A172 (cell line): Measurements from ENCODE around the gene STAT5B. TPM values are rescaled to one million over a fixed set of nuclear protein-coding genes. Genes with fewer than 3 reads are reported as not detected.
"Not testable (repeated sequence)": the region's sequence is repeated elsewhere in the genome, so short reads cannot be mapped to it uniquely, and the experiment has no call there.

ENCODE experiments used
- DNase-seq: peaks from one replicate; pipeline ENCODE4 v3.0.0-alpha.2; 2015; ENCODE audit warnings: low spot score
- total RNA-seq: library from RNA; depleted of rRNA; stranded (reverse); fragments of >200 nt; shearing (Covaris generic); gene quantifications from 2 replicates; pipeline ENCODE4 v1.2.3, GENCODE V29; 2014

STAT5B gene
- total RNA-seq, 1 experiment from 2014 or later = 30.9 TPM

DNA sequence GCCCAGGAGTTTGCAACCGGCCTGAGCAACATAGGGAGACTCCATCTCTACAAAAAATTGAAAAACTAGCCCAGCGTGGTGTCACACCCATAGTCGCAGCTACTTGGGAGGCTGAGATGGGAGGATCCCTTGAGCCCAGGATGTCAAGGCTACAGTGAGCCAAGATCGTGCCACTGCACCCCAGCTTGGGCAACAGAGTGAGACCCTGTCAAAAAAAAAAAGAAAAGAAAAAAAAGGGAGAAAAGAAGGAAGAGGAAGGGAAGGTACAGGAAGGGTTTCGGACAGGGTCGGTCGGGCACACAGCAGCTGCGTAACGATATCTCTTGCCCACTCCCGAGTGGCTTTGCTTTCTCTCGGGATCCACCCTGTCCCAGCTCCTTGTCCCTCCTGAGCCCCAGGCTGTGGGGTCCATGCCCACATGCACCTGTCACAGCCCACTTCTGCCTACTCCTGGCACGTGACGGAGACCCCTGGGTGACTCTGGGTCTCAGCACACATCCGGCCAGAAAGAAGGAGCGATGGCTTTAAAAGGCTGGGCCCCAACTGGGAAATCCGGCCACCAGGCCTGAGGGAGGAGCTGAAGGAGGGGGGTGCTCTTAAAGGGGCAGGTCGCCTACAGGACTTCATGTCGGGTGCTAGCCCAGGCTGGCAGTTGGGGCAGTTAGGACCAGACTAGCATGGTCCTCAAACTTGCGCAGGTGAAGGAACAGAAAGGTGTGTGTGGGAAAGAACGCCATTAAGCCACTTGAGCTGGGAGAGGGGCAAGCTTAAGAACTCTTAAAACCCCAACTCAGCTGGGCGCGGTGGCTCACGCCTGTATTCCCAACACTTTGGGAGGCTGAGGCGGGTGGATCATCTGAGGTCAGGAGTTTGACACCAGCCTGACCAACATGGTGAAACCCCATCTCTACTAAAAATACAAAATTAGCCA is 82.0 kb downstream of the STAT5B start, which contains the start of gene GHDC:
GHDC (minus strand) TSS at position 526 of the 931 bp plus-strand sequence. CDS start 913 bp downstream, outside the sequence.
- DNase-seq = peak; percentile 77

DNA sequence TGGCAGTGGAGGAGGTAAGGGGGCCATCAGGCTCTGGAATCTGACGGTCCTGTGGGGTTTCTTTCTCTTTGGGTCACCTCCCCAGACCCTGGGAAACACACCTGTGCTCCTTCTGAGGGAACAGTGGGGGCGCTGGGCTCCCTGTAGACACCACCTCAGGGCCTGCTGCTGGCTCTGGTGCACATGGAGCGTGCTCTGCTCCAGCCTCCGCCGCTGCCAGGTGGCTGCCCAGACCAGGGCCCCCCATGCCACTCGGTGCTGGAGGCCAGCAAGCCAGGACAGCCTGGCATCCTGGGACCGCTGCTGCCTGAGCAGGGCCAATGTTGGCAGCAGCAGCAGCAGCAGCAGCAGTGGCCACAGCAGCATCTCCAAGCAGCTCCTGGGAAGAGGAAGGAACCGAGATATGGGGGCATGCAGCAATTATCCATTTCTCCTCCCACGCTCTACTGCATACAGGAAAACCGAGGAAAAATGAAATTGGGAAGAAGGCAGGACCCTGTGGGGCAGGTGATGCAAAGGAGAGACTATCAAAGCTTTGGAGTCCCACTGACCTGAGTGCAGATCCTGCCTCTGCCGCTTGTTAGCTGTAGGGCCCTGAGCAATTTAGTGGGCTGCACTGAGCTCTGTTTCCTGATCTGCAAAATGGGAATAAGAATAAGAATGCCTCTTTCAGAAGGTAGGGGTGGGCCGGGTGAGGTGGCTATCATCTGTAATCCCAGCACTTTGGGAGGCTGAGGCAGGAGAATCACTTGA is 82.8 kb downstream of the STAT5B start:
- DNase-seq = no peak

DNA sequence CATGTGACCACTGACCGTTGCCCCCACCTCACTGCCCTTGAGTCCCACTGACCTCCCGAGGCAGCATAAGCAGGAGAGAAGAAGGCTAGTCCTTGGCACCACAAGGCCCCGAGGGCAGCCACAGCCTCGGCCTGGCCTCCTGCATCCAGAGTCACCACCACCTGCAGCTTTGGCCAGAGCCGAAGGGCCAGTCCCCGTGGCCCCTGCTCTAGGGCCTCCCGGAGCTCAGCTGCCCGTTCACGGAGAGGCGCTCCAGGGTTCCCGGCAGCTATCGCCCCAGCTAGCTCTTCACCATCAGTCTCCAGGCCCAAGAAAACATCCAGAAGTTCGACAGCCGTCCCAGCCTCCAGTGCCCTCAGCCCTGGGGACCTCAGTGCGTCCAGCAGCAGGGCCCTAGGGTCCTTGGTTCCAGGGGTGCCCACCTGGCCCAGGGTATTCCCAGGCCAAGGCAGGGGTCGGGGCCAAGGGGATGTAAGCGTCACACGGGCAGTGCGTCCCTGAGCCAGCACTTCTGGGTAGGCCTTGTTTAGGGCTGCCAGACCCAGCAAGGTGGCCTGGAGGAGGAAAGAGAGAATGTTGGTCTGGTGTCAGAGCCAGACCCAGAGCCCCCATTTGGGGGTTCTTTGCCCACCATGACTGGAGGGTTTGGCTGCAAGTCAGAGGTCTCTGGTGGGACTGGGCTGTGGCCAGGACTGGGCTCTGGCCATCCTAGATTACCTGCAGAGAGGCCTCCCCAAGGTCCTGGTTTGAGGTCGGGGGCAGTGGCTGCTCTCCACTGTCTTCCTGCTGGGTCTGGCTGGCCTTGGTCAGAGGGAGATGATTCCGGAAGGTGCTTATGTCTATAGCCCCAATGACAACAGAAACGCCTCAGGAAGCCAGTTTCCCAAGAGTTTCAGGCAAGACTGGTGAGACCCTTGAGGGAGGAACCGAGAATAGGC is 83.7 kb downstream of the STAT5B start:
- no peak for DNase-seq

DNA sequence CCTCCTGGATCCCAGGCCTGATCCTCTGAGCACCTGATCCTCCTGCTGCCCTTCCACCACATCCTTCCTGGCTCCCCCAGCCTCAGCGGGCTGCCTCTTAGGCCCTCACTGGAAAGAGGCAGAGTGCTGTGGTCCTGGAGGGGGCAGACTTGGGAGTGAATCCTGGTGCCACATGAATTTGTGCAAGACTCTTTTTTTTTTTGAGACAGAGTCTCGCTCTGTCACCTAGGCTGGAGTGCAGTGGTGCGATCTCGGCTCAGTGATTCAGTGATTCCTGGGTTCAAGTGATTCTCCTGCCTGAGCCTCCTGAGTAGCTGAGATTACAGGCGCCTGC is 84.9 kb downstream of the STAT5B start:
- DNase-seq = no peak

DNA sequence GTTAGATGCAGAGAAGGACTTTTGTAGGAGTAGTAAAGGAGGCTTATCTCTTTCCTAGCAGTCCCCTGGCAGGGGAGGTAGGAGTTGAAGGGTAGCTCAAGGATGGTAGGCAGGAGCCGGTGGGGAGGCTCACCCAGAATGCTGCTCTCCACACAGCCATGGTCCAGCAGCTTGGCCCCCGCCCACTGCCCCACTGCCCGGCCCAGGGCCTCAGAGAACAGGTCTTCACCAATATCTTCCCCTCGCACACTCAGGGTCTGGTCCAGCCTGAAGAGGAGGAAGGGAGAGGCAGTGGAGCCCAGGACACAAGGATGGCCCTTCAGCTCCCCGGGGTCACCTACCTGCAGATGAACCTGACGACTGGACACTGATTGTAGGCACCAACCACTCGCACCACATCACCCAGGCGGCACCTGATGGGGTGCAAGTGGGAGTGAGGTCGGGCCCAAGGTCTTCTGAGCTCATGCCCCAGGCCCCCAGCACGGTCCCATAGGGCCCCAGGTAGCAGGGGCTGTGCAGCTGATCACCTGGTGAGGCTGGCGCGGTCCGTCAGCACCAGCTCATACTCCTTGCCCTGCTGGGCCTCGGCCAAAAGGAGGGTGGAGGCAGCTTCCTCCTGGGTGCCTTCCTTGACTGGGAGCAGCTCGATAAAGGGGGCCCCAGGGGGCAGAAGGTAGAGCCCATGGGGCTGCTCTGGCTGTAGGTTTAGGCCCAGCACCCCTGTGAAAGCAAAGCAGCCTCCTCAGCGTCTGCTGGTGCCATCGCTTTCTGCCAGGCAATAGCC is 85.5 kb downstream of the STAT5B start:
- no peak for DNase-seq

- no peak for DNase-seq
These were observed 86.6 kb downstream of the STAT5B start for GRCh38 chr17:42189651-42189965.

DNA sequence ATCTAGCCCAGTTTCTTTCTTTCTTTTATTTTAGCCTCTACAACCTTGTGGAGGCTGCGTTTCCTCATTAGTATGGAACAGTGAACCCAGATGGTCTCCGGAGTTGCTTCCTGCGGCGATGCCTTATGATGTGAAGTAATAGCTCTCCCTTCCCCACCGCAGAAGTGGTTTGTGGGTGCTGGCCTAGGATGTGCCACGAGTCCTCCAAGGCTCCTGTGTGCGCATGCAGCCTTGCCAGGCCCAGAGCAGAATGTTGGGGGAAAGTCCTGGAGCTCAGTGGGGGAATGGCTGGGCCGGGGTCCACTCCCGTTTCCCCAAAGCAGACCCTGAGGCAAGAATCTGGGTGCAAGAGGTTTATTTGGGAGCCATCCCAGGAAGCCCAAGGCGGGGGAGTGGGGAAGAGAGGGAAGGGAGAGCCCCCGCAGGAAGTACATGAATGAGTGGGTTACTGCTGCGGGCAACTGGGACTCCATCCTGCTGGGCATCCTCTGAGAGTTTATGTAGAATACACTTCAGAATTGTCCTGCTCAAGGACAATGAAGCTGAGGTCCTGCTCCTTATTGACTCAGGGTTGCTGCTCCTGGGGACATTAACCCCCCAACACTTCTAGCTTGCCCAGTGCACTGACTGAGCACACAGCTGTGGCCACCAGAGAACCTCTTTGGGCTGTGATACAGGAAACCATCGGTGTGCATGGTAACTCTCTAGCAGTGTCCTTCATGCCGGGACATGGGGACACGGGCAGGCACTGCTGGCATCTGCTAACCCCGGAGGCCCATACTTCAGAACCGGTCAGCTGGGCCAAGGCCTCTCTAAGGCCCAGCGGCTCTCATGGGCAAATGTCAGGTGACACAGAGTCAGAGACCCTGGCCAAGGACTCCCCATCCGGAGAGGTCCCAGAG is 87.2 kb downstream of the STAT5B start:
- DNase-seq = no peak

- no peak for DNase-seq
These were observed 88.4 kb downstream of the STAT5B start for GRCh38 chr17:42187833-42188232.

DNA sequence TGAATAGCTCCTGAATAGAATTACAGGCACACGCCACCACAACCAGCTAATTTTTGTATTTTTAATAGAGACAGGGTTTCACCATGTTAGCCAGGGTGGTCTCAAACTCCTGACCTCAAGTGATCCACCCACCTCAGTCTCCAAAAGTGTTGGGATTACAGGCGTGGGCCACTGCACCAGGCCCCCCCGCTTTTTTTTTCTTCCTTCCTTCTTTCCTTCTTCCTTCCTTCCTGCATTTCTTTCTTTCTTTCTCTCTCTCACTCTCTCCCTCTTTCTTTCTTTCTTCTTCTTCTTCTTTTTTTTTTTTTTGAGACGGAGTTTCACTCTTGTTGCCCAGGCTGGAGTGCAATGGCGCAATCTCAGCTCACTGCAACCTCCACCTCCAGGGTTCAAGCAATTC is 90.0 kb downstream of the STAT5B start:
- not testable (repeated sequence) for DNase-seq

DNA sequence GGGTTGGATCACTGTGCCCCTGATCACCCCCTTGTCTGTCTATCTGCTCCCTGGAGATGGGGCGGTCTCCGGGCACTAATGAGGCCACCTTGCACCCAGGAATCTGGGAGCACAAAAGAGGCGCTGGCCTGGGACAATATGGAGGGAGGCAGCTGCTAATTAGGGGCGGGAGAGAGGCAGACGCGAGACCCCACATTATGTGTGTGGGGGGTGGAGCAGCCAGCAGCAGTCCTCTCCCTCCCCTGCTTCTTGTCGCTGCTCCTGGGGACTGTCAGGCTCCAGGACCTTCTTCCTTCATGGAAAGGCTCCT is 90.6 kb downstream of the STAT5B start:
- DNase-seq = no peak

GRCh38 chr17:42184713-42185620 is 91.2 kb downstream of the STAT5B start, which contains the start of gene HCRT:
TSS of gene HCRT (minus strand) at chr17:42185452. CDS start at chr17:42185365, 87 bp downstream.
- no peak for DNase-seq

DNA sequence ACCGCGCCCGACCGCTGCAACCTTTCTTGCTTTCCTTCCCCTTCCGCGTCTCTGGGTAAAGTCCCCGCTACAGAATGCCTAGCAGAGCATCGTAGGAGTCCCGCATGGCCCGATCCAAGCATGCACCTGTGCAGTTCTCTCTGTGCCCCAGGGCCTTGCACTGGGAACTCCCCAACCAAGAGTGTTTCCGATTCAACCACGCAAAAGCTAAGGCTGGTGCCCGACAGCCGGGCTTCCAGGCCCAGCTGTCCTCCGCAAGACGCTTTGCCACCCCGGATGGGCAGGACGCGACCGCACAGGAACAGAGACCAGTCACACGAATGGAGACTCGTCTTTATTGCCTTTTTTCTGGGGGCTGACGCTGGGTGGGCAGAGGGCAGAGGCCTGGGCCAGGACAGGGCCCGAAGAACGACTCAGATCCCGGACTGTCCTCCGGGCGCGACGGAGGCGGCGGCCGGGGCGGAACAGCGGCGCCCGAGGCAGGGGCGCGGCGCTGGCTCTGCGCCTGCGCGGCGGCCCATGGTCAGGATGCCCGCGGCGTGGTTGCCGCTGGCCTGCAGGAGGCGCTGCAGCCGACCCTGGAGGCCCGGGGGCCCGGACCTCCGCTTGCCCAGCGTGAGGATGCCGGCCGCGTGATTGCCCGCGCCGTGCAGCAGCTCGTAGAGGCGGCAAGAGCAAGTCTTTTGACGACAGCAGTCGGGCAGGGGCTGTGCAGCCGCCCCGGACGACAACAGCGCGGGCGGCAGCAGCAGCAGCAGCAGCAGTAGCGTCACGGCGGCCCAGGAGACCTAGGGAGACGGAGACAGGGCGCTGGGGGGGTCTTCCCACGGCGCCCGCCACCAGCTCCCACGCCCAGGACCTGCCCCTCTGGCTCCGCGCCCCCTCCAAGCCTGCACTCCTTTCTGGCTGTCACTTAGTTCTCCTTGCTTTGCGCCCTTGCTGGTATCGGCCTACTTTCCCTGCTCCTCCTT is 92.2 kb downstream of the STAT5B start:
- no peak for DNase-seq

GRCh38 chr17:42182927-42183734 is 93.1 kb downstream of the STAT5B start:
- DNase-seq = peak; percentile 68

GRCh38 chr17:42181851-42182207 is 94.4 kb downstream of the STAT5B start:
- no peak for DNase-seq

DNA sequence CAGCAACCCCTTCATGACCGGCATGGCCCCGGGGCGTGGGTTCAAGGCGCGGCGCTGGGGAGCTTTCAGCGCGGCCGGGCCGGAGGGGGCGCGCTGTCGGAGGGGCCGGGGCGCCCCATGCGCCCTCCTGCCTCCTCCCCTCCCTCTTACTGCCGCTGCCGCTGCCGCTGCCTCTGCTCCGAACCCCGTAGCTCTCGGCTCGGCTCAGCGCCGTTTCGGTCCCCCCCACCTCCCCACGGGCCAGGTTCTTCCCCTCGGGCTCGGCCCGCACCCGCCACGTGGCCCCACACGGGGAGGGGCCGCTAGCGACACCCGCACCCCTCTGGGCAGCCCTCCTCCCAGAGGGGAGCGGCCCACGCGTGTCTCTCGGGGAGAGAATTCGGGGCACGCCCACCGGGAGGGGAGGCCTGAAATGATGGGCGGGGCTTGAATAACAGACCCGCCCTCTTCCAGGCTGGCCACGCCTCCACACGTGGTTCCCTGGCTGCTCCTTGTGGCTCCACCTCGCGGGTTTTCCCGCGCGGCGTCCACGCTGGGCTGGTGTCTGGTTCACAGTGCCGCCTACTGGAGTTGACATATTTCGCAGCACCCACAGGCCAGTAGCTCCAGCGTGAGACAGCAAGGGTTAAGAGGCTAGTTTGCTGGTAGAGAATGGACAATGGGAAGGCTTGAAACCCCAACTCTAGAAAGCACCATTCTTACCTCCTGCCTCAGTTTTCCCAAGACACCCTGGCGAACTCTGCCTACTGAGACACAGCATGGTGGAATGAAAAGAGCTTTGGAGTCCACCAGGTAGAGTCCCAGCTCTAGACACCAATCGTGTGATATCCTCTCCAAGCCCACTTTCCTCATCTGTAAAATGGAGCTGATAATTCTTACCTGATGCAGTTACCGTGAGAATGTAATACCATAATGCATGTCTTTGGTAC is 95.0 kb downstream of the STAT5B start, which contains the start of gene KCNH4:
KCNH4 (minus strand) TSS at position 221 of the 929 bp plus-strand sequence; CDS start at position 24, 197 bp downstream.
- DNase-seq = peak; percentile 54
